ENCODE data around the gene BTBD19. TPM values are rescaled to one million over a fixed set of nuclear protein-coding genes. Genes with fewer than 3 reads are reported as not detected.

The BTBD19 gene
- polyA plus RNA-seq, 1 donor (not counting 4 experiments of a cell fraction or from before 2014, with no cell fraction given), result 2.9 TPM

GRCh38 chr1:44820328-44821239 lies 12.3 kb downstream of the BTBD19 start:
- Histone ChIP-seq H3K79me2 (ENCODE audit: control insufficient read depth, insufficient read depth, low read length) (no peaks in the 10 kb centered on the region), H3K9me1 (ENCODE audit: control insufficient read depth, extremely low read depth, insufficient read depth, low read length) (no peaks in the 10 kb centered on the region), H3K9me3 (ENCODE audit: control insufficient read depth, low read depth, low read length) (no peaks in the 10 kb centered on the region), H3K9ac (ENCODE audit: control insufficient read depth, extremely low read depth, insufficient read depth, low read length) (peak overlapping the region; percentile 98), H3K4me1 (ENCODE audit: control insufficient read depth, extremely low read depth, insufficient read depth, low read length) (peaks cover 25% of the 10 kb centered on the region), H3K36me3 (ENCODE audit: control insufficient read depth in 2 of 2, extremely low read depth in 1 of 2, insufficient read depth in 2 of 2, low read length in 2 of 2) (no peaks in the 10 kb centered on the region), H3K27me3 (ENCODE audit: control insufficient read depth, extremely low read depth, insufficient read depth, low read length) (no peaks in the 10 kb centered on the region), H4K20me1 (ENCODE audit: control insufficient read depth, extremely low read depth, insufficient read depth, low read length) (no peaks in the 10 kb centered on the region), H3K4me3 (ENCODE audit: control insufficient read depth in 2 of 3, extremely low read depth in 1 of 3, insufficient read depth in 2 of 3, low read depth in 1 of 3, low read length in 3 of 3) (peak overlapping the region; percentile 11 to 83 (median 20)), H3K4me2 (ENCODE audit: control insufficient read depth, extremely low read depth, insufficient read depth, low read depth, low read length) (peak overlapping the region; percentile 90), H2AFZ (ENCODE audit: control insufficient read depth, low read length) (peak overlapping the region; percentile 97), H3K27ac (ENCODE audit: control insufficient read depth, insufficient read depth, low read length) (peak overlapping the region; percentile 100)
- no peak for DNase-seq (ENCODE audit: low read depth, low spot score)
- dilution Hi-C loops (cut with MboI; ENCODE audit: extremely low pct_ligation_motif_present, low sequenced_read_pairs), result no loop called here
- TF ChIP-seq EZH2 (IDR thresholded peaks at IDR 0.05; ENCODE audit: low read length), result peak; percentile 7
- TF ChIP-seq, protein P1, sequence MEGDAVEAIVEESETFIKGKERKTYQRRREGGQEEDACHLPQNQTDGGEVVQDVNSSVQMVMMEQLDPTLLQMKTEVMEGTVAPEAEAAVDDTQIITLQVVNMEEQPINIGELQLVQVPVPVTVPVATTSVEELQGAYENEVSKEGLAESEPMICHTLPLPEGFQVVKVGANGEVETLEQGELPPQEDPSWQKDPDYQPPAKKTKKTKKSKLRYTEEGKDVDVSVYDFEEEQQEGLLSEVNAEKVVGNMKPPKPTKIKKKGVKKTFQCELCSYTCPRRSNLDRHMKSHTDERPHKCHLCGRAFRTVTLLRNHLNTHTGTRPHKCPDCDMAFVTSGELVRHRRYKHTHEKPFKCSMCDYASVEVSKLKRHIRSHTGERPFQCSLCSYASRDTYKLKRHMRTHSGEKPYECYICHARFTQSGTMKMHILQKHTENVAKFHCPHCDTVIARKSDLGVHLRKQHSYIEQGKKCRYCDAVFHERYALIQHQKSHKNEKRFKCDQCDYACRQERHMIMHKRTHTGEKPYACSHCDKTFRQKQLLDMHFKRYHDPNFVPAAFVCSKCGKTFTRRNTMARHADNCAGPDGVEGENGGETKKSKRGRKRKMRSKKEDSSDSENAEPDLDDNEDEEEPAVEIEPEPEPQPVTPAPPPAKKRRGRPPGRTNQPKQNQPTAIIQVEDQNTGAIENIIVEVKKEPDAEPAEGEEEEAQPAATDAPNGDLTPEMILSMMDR (optimal IDR thresholded peaks at IDR 0.05 in 1 of 3, IDR thresholded peaks at IDR 0.05 in 1 of 3, conservative IDR thresholded peaks at IDR 0.05 in 1 of 3; ENCODE audit: extremely low read depth in 1 of 3, insufficient read depth in 2 of 3, low read length in 3 of 3), result no peak
- FAIRE-seq, result no peak

GRCh38 chr1:44821240-44821715 lies 13.0 kb downstream of the BTBD19 start:
- TF ChIP-seq, protein P1 (optimal IDR thresholded peaks at IDR 0.05 in 1 of 3, IDR thresholded peaks at IDR 0.05 in 1 of 3, conservative IDR thresholded peaks at IDR 0.05 in 1 of 3; ENCODE audit: extremely low read depth in 1 of 3, insufficient read depth in 2 of 3, low read length in 3 of 3), result no peak
- TF ChIP-seq EZH2 (IDR thresholded peaks at IDR 0.05; ENCODE audit: low read length), result no peak
- Histone ChIP-seq H3K79me2 (ENCODE audit: control insufficient read depth, insufficient read depth, low read length) (no peaks in the 10 kb centered on the region), H3K27me3 (ENCODE audit: control insufficient read depth, extremely low read depth, insufficient read depth, low read length) (no peaks in the 10 kb centered on the region), H3K9me1 (ENCODE audit: control insufficient read depth, extremely low read depth, insufficient read depth, low read length) (no peaks in the 10 kb centered on the region), H2AFZ (ENCODE audit: control insufficient read depth, low read length) (no peak overlapping the region), H3K4me2 (ENCODE audit: control insufficient read depth, extremely low read depth, insufficient read depth, low read depth, low read length) (no peak overlapping the region), H3K9ac (ENCODE audit: control insufficient read depth, extremely low read depth, insufficient read depth, low read length) (no peak overlapping the region), H4K20me1 (ENCODE audit: control insufficient read depth, extremely low read depth, insufficient read depth, low read length) (no peaks in the 10 kb centered on the region), H3K9me3 (ENCODE audit: control insufficient read depth, low read depth, low read length) (no peaks in the 10 kb centered on the region), H3K4me3 (ENCODE audit: control insufficient read depth in 2 of 3, extremely low read depth in 1 of 3, insufficient read depth in 2 of 3, low read depth in 1 of 3, low read length in 3 of 3) (no peak overlapping the region), H3K36me3 (ENCODE audit: control insufficient read depth in 2 of 2, extremely low read depth in 1 of 2, insufficient read depth in 2 of 2, low read length in 2 of 2) (no peaks in the 10 kb centered on the region), H3K27ac (ENCODE audit: control insufficient read depth, insufficient read depth, low read length) (no peak overlapping the region), H3K4me1 (ENCODE audit: control insufficient read depth, extremely low read depth, insufficient read depth, low read length) (peaks cover 21% of the 10 kb centered on the region)
- FAIRE-seq (no peak), DNase-seq (ENCODE audit: low read depth, low spot score) (no peak)
- dilution Hi-C loops (cut with MboI; ENCODE audit: extremely low pct_ligation_motif_present, low sequenced_read_pairs), result no loop called here
